ENCODE measurements around the gene SCAND1.

DNA sequence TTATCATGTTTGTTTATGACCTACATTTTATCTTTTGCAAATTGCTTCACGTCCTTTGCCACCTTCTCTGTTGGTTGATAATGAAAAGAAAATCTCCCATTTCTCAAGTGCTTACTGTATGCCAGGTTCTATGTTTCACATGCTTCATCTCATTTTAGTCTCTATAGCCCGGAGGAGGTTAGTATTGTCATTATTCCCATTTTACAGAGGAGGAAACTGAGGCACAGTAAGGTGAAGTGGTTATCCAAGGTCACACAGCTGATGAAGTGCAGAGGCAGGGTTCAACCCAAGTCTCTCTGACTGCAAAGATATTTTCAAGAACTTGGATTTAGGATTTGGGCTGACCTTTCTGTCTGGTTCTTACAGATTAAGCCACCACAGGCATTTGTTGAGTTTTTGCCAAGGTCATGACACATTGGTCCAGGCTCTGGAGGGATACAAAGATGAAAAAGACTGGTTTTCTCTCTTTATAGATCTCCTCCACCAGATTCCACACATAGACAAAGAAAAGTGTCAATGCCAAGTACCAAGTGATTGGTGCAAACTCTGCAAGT lies 34.7 kb upstream of the SCAND1 start:
- TF ChIP-seq, protein P1, sequence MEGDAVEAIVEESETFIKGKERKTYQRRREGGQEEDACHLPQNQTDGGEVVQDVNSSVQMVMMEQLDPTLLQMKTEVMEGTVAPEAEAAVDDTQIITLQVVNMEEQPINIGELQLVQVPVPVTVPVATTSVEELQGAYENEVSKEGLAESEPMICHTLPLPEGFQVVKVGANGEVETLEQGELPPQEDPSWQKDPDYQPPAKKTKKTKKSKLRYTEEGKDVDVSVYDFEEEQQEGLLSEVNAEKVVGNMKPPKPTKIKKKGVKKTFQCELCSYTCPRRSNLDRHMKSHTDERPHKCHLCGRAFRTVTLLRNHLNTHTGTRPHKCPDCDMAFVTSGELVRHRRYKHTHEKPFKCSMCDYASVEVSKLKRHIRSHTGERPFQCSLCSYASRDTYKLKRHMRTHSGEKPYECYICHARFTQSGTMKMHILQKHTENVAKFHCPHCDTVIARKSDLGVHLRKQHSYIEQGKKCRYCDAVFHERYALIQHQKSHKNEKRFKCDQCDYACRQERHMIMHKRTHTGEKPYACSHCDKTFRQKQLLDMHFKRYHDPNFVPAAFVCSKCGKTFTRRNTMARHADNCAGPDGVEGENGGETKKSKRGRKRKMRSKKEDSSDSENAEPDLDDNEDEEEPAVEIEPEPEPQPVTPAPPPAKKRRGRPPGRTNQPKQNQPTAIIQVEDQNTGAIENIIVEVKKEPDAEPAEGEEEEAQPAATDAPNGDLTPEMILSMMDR (IDR thresholded peaks at IDR 0.05): no peak
- TF ChIP-seq EZH2phosphoT487 (IDR thresholded peaks at IDR 0.05) (no peak), EZH2 (IDR thresholded peaks at IDR 0.05) (no peak)
